ENCODE data around the gene MBNL1.

The MBNL1 gene

GRCh38 chr3:152457500-152458375, 189.0 kb downstream of the MBNL1 start:
- no peak for DNase-seq

- DNase-seq = no peak
Observed at GRCh38 chr3:152458376-152459117, 189.8 kb downstream of the MBNL1 start.

GRCh38 chr3:152459118-152459515, 190.4 kb downstream of the MBNL1 start:
- DNase-seq = no peak

GRCh38 chr3:152459572-152459971, 190.8 kb downstream of the MBNL1 start:
- DNase-seq = no peak

GRCh38 chr3:152460936-152461335, 192.2 kb downstream of the MBNL1 start:
- DNase-seq = no peak

GRCh38 chr3:152461460-152461859, 192.7 kb downstream of the MBNL1 start:
- no peak for DNase-seq

- no peak for DNase-seq
Observed at GRCh38 chr3:152466784-152467183, 198.1 kb downstream of the MBNL1 start.

- no peak for DNase-seq
Observed at GRCh38 chr3:152469248-152470025, 200.7 kb downstream of the MBNL1 start.

- DNase-seq = no peak
Observed at GRCh38 chr3:152470095-152470494, 201.4 kb downstream of the MBNL1 start.

- DNase-seq = no peak
Observed at GRCh38 chr3:152470893-152471292, 202.2 kb downstream of the MBNL1 start.

GRCh38 chr3:152471814-152472671, 203.3 kb downstream of the MBNL1 start:
- DNase-seq = peak; percentile 31

- no peak for DNase-seq
Observed at GRCh38 chr3:152472672-152472954, 203.9 kb downstream of the MBNL1 start.

GRCh38 chr3:152474585-152474984, 205.9 kb downstream of the MBNL1 start:
- DNase-seq = peak; percentile 15

GRCh38 chr3:152477422-152477821, 208.7 kb downstream of the MBNL1 start:
- DNase-seq = no peak

- no peak for DNase-seq
Observed at GRCh38 chr3:152480282-152480953, 211.7 kb downstream of the MBNL1 start.

- DNase-seq = no peak
Observed at GRCh38 chr3:152486364-152486763, 217.6 kb downstream of the MBNL1 start.

GRCh38 chr3:152488449-152488848, 219.7 kb downstream of the MBNL1 start:
- DNase-seq = no peak

GRCh38 chr3:152491922-152492321, 223.2 kb downstream of the MBNL1 start:
- DNase-seq = no peak

GRCh38 chr3:152496286-152496685, 227.6 kb downstream of the MBNL1 start:
- DNase-seq = no peak

- no peak for DNase-seq
Observed at GRCh38 chr3:152496716-152497115, 228.0 kb downstream of the MBNL1 start.

GRCh38 chr3:152497457-152497856, 228.7 kb downstream of the MBNL1 start:
- DNase-seq = no peak

- DNase-seq = no peak
Observed at GRCh38 chr3:152497890-152498289, 229.2 kb downstream of the MBNL1 start.
